ENCODE measurements around the gene COPB2.
"Not testable (repeated sequence)": the region's sequence is repeated elsewhere in the genome, so short reads cannot be mapped to it uniquely, and the experiment has no call there.

COPB2 gene

GRCh38 chr3:139378587-139379241, 10.7 kb downstream of the COPB2 start:
- DNase-seq, result peak; percentile 22 to 64

- no peak for DNase-seq
These were observed 12.1 kb downstream of the COPB2 start for GRCh38 chr3:139377378-139377777.

- no peak for DNase-seq
These were observed 15.3 kb downstream of the COPB2 start for GRCh38 chr3:139374099-139374498.

GRCh38 chr3:139364549-139364948, 24.9 kb downstream of the COPB2 start:
- DNase-seq, result no peak

GRCh38 chr3:139361276-139361675, 28.2 kb downstream of the COPB2 start:
- no peak for DNase-seq

GRCh38 chr3:139358841-139359562, 30.4 kb downstream of the COPB2 start:
- no peak for DNase-seq

- no peak for DNase-seq
These were observed 31.5 kb downstream of the COPB2 start for GRCh38 chr3:139357899-139358298.

- no peak for DNase-seq
These were observed 33.6 kb downstream of the COPB2 start for GRCh38 chr3:139355891-139356290.

GRCh38 chr3:139355476-139355875, 34.0 kb downstream of the COPB2 start:
- DNase-seq, result no peak

GRCh38 chr3:139354661-139355060, 34.8 kb downstream of the COPB2 start:
- DNase-seq, result no peak

- peak; percentile 11 to 51 for DNase-seq
These were observed 35.4 kb downstream of the COPB2 start for GRCh38 chr3:139353920-139354556.

GRCh38 chr3:139346771-139347170, 42.7 kb downstream of the COPB2 start:
- no peak for DNase-seq

GRCh38 chr3:139343895-139344856, 45.3 kb downstream of the COPB2 start, which contains the start of gene MRPS22:
Gene MRPS22 (plus strand): TSS chr3:139344020. CDS start chr3:139344027, 7 bp downstream.
- peak; percentile 88 for DNase-seq

- DNase-seq, result no peak
These were observed 47.4 kb downstream of the COPB2 start for GRCh38 chr3:139342054-139342453.

- DNase-seq, result no peak
These were observed 48.7 kb downstream of the COPB2 start for GRCh38 chr3:139340784-139341183.

- DNase-seq, result no peak
These were observed 50.1 kb downstream of the COPB2 start for GRCh38 chr3:139339219-139339906.

- DNase-seq, result no peak
These were observed 51.0 kb downstream of the COPB2 start for GRCh38 chr3:139338405-139338804.

GRCh38 chr3:139334675-139335074, 54.8 kb downstream of the COPB2 start:
- not testable (repeated sequence) for DNase-seq

- DNase-seq, result no peak
These were observed 57.4 kb downstream of the COPB2 start for GRCh38 chr3:139332092-139332491.

- DNase-seq, result peak; percentile 79 to 95
These were observed 60.0 kb downstream of the COPB2 start for GRCh38 chr3:139329364-139329850.

- no peak for DNase-seq
These were observed 61.1 kb downstream of the COPB2 start for GRCh38 chr3:139328356-139328755.

- no peak for DNase-seq
These were observed 61.6 kb downstream of the COPB2 start for GRCh38 chr3:139327861-139328260.
